GM12864 (cell line): ENCODE data around the gene PDE2A.

ENCODE experiments used
- DNase-seq: peaks from one replicate; pipeline ENCODE4 v3.0.0-alpha.2; 2011; ENCODE audit warnings: low read depth
- H3K4me3 ChIP-seq: 2 replicates; pipeline ENCODE4 v1.5.1; 2011; ENCODE audit warnings: mild to moderate bottlenecking, low read depth, low read length, control low read depth
- TF ChIP-seq, protein P1 (sequence below): IDR thresholded peaks from 2 replicates; pipeline ENCODE4 v1.5.1; 2011; ENCODE audit warnings: low read depth, mild to moderate bottlenecking, moderate library complexity, low read length, control low read depth, inconsistent platforms; ENCODE audit errors: missing control alignments

Gene PDE2A

DNA sequence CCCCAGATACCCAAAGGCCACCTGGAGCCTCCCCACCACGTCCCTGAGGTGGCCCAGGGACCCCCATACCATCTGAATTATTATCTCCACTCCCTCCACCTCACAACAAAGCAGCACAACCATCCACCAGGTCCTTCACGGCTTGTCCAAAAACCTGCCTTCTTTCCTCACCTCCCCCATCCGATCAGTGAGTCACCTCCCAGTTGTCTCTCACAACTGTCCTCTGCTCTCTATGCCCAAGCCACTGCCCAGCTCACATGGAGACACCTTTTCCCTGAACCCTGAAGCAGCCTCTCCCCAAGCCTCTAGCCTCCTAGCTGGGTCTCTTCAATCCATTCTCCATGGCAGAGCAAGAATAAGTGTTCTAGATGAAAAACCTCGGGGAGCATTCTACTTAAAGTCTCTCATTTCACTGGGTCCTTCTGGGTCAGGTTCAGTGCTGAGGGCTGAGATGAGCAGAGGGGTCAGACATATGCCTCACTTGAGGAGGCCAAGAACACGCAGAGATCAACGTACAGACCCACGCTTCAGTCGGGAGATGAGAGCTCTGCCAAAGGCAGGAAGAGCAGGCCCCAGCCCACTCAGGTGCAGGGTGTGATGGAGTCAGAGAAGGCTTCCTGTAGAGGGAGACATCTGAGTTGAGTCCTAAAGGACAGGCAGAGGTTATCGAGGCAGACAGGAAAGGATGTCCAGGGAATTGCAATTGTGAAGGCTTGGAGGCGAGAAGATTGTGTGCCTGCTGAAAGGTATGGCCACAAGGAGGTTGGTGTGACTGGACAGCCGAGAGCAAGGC is 74.7 kb downstream of the PDE2A start:
- no peak for DNase-seq
- H3K4me3 ChIP-seq = no peak overlapping the region
- TF ChIP-seq, protein P1, sequence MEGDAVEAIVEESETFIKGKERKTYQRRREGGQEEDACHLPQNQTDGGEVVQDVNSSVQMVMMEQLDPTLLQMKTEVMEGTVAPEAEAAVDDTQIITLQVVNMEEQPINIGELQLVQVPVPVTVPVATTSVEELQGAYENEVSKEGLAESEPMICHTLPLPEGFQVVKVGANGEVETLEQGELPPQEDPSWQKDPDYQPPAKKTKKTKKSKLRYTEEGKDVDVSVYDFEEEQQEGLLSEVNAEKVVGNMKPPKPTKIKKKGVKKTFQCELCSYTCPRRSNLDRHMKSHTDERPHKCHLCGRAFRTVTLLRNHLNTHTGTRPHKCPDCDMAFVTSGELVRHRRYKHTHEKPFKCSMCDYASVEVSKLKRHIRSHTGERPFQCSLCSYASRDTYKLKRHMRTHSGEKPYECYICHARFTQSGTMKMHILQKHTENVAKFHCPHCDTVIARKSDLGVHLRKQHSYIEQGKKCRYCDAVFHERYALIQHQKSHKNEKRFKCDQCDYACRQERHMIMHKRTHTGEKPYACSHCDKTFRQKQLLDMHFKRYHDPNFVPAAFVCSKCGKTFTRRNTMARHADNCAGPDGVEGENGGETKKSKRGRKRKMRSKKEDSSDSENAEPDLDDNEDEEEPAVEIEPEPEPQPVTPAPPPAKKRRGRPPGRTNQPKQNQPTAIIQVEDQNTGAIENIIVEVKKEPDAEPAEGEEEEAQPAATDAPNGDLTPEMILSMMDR = peak; percentile 7

DNA sequence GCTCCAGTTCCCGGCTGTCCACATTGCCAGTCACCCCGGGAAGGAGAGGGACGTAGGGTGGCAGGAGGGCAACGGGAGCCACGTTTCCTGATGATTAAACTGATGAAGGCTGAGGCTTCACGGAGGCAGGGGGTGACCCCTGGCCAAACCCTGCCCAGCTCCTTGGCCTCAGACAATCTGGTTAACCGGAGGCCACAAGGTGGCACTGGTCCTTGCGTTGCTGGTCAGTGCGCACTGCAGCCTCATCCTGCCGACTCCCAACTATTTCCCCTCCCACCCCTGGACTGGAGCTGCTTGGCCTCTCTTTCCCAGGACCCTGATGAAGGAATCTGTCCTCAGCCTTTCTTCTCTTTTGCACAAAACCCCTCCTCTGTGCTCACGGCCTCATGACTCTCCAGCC is 75.3 kb downstream of the PDE2A start:
- TF ChIP-seq, protein P1 = no peak
- DNase-seq = no peak
- no peak overlapping the region for H3K4me3 ChIP-seq

DNA sequence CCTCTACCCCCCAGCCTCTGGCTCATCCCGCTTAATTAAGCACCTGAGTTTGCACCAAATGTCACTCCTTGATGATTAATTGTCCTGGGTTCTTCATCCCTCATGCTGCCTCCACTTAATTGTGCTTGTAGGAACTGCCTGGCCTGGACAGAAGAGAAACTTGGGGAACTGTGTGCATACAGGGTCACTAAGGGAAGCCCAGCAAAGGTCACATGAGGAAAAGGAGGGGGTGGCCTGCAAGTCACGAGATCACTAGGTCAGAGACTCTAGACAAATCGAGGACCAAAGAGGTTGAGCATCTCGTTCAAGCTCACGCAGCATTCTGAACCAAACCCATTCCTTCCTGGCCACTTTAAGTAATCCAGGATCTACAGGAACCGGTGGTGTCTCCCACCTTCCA is 75.8 kb downstream of the PDE2A start:
- TF ChIP-seq, protein P1 = no peak
- DNase-seq = no peak
- no peak overlapping the region for H3K4me3 ChIP-seq

DNA sequence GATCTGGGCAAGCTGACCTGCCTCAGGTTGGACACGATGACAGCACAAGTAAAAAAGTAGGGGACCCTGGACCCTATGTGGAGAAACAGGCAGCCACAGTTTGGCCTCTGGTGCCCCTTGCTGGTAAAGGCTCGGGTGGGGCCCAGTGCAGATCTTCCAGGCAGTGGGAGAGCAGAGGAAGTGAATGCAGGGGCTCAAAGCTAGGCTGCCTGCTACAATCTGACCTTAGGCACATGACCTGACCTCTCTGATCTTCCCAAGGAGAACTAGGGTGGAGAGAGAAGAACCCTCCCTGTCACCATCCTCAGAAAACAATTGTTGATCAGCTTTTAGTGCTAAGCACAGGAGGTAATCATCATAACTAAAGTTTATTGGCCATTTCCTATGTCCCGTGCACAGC is 76.5 kb downstream of the PDE2A start:
- no peak for DNase-seq
- TF ChIP-seq, protein P1 = no peak
- no peak overlapping the region for H3K4me3 ChIP-seq

DNA sequence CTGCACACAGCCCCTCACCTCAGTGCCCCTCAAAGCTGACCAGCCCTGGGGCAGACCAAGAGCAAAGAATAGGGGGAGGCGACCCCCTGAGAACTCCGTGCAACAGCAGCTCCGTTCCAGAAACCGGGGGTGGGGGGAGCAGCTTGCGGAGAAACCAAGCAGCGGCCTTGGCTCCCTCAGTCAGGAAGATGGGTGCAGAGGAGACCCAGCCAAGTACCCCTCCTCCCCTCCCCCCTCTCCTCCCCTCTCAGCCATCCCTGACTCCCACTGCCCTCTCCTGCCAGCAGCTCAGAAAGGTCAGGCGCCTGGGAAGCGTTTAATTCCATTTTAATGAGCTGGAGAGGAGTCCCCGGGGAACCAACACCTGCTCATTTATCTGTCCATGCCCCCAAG is 78.9 kb downstream of the PDE2A start:
- DNase-seq = no peak

DNA sequence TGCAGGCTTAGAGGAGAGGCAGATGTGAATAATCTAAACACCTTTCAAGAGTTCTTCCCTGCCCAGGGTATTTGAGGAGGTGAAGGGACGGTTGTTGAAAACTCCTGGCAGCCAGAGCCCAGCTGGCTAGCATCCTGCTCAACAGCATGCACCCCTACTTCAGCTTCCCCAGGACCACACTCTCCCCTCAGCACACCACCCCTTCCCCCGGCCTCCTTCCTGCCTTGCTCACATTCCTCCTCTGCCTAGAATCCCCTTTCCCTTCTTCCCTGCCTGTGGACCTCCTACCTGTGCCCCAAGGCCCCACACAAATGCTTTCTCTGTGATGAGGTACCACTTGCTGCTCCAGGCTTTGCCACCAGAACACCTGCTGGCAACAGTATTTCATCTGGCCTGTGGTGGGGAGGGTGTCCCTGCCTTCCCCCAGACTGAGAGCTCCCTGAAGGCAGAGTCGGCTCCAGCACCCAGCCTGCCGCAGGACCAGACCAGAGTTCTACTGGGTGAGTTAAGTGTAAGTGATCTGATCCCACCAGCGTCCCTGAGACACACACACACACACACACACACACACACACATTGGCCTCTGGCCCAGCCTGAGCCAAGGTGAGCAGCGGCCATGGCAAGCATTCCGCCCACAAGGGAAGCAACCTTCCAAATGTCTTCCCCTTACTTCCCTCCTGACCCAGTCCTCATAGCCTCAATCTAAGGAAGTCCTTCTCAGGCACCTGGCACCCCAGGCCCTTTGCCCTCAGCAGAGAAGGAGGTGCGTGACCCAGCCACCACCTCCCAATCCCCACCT is 79.5 kb downstream of the PDE2A start:
- no peak overlapping the region for H3K4me3 ChIP-seq
- no peak for DNase-seq
- TF ChIP-seq, protein P1 = no peak

More for the DNA sequence above, 78.9 kb downstream of the PDE2A start:
- H3K4me3 ChIP-seq = no peak overlapping the region
- TF ChIP-seq, protein P1 = no peak
